Esophagus squamous epithelium (tissue), 4 donors: ENCODE measurements around the gene GRIK2.
"Not testable (repeated sequence)": the region's sequence is repeated elsewhere in the genome, so short reads cannot be mapped to it uniquely, and the experiment has no call there.

Experiments used
- POLR2A ChIP-seq, 4 donors: fragments of 450-650 bp; IDR thresholded peaks; one replicate each; pipeline ENCODE4 v1.6.1; 2017; ENCODE audit warnings: antibody characterized with exemption in 4 of 4, mild to moderate bottlenecking in 4 of 4, moderate library complexity in 3 of 4
- TF ChIP-seq, protein P1 (sequence below), 6 experiments: fragments of 450-650 bp in 4 of 6; fragments of 200-600 bp in 2 of 6; sonication (generic) in 2 of 6; IDR thresholded peaks; one replicate each; pipeline ENCODE4 v1.5.1; 2016 to 2019; ENCODE audit warnings: antibody characterized with exemption in 6 of 6, mild to moderate bottlenecking in 4 of 6, moderate library complexity in 4 of 6

DNA sequence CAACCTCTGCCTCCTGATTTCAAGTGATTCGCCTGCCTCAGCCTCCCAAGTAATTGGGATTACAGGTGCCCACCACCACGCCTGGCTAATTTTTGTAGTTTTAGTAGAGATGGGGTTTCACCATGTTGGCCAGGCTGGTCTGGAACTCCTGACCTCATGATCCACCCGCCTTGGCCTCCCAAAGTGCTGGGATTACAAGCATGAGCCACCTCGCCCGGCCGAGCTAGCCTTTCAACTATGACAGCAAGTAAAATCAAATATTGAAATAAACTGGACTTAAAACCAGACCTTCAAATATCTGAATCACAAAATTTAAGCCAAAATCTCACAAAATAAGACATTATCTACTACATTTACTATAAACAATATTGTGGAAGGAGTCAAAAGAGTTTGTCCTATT is 42.9 kb upstream of the GRIK2 start:
- TF ChIP-seq, protein P1, sequence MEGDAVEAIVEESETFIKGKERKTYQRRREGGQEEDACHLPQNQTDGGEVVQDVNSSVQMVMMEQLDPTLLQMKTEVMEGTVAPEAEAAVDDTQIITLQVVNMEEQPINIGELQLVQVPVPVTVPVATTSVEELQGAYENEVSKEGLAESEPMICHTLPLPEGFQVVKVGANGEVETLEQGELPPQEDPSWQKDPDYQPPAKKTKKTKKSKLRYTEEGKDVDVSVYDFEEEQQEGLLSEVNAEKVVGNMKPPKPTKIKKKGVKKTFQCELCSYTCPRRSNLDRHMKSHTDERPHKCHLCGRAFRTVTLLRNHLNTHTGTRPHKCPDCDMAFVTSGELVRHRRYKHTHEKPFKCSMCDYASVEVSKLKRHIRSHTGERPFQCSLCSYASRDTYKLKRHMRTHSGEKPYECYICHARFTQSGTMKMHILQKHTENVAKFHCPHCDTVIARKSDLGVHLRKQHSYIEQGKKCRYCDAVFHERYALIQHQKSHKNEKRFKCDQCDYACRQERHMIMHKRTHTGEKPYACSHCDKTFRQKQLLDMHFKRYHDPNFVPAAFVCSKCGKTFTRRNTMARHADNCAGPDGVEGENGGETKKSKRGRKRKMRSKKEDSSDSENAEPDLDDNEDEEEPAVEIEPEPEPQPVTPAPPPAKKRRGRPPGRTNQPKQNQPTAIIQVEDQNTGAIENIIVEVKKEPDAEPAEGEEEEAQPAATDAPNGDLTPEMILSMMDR (IDR thresholded peaks at IDR 0.05), result not testable (repeated sequence)
- TF ChIP-seq POLR2A (IDR thresholded peaks at IDR 0.05), result not testable (repeated sequence)
